Fibroblast of skin of right quadriceps (primary cell): ENCODE measurements around the gene AGXT.

Experiments used
- DNase-seq: peaks from one replicate; pipeline ENCODE4 v3.0.0-alpha.2; 2013

Gene AGXT

DNA sequence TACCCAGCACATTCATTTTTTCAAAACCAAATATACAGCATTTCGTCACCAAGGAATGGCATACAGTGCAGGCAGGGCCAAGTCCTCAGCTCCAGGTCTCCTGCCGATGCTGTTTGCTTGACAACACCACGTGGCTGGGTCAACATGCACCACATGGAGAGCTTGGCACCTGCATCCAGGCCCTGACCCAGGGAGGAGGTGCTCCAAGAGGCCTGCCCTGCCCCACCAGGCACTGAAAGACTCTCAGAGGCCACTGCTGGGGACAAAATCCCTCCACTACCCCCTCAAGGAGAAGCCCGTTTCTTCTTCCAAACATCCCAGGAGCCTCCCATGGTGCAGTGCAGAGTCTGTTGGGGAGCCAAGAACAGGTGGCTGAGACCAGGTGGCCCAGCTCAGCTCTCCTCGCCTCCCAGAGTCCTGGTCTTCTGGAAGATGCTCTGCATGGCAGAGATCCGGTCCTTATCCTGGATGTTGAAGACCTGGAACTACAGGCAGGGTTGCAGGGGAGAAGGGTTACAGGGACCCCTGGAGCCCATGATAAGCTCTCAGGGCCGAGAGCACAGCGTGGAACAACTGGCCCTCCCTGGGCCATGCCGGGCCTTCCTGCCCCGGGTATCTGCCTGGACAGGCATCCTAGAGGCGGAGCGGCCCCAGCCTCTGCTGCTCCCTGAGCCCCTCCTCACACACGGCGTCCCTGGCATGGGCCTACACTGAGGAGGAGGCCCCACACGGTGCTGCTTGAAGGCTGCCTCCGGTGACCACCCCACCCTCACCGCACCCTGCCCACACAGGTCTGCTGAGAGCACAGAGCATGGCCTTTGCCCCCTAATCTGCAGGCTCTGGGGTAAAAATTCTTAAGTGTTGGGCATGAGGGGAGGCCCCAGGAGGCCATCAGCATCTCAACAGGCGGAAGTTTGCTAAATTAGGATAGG is 18.3 kb downstream of the AGXT start:
- DNase-seq, result no peak

DNA sequence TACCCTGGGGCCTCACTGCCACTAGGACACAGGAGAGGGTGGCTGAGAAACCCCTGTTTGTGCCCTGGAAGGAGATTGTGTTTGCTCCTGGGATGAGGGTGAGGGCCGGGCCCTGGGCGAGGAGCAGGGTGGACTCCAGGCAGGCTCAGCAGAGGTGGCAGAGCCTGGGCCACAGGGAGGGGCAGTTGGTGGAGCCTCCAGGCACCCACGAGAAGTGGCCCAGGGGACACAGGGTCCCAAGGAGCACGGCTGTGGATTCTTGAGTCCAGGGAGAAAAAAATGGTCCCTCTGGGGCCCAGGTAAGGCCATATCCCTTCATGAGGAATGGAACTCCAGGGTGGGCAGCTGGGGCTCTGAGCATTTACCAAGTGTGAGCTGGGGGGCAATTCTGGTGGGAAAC is 19.0 kb downstream of the AGXT start:
- DNase-seq, result no peak

DNA sequence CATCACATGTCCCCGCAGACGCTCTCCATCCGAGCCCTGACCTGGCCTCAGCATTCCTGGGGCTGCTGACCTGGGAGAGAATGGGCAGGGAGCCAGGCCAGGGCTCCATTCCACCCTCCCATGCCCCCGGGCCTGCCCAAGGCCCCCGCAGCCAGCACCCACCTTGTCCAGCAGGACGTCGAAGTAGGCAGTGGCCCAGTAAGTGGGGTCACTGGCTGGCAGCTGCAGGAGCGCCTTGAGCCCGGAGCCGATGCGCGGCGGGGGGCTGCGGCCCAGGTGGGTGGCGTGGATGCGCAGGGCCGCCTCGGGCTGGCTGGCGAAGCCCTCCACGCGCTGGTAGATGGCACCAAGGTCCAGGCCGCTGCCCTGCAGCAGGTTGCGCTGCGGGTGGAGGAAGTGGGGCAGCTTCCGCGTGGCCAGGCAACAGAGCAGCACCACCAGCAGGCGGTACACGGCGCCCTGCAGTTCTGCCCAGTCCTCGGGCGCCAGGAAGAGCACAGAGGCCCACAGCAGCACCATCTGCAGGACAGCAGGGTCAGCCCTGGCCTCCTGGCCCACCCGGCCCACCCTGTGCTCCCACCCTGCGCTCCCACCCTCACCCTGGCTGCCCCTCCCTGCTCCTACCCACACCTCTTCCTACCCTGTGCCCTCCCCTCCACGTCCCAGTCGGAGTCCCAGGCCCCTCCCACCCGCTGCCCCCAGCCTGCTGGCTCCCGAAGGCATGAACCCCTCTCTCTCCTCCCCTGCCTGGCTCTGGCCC is 19.7 kb downstream of the AGXT start:
- no peak for DNase-seq

GRCh38 chr2:240888890-240889573 is 20.4 kb downstream of the AGXT start:
- no peak for DNase-seq

DNA sequence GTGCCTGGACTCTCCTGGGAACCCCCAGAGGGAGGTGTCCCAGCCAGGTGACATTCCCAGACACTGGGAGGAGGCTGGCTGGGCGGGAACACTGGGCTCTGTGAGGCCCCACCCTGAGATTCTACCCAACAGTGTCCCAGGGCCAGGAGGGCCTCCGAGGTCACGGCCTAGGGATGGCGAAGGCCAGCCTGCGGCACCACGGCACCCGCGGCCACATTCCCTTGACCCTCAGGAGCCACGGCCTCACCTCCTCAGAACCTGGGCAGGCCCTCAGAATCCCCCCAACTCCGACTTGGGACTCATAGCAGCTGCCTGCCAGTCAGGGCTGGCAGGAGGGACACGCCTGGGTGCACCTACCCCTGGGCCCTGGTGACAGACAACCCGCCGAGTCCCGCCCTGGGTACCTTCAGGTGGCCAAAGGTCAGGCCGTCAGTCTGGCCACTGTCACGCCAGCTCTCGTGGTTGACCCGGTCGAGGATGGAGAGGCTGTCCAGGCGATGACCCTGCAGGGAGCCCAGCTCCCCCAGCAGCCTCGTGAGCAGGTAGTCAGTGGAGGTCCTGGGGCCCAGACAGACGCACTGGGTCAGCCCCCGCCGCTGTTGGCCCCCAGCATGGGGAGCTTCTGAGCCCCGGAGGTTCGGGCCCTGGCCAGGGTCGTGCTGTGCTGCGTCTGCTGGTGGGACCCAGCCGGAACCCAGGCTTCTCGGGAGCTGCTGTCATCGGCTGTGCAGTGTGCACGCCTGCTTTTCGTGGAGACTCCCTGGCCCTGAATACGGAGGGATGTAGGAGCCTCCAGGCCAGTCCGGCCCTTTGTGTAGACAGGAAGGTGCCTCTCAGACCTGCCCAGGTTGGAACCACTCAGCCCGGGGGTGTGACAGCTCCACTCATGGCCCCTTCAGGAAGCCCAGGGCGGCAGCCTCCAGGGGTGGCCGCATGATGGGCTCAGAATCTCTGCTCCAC is 21.3 kb downstream of the AGXT start:
- no peak for DNase-seq

GRCh38 chr2:240890691-240891090 is 22.1 kb downstream of the AGXT start:
- no peak for DNase-seq

- no peak for DNase-seq
Measured at GRCh38 chr2:240891492-240892340, 23.1 kb downstream of the AGXT start.

- DNase-seq, result no peak
Measured at GRCh38 chr2:240892356-240892755, 23.7 kb downstream of the AGXT start.

- no peak for DNase-seq
Measured at GRCh38 chr2:240892925-240893324, 24.3 kb downstream of the AGXT start.

DNA sequence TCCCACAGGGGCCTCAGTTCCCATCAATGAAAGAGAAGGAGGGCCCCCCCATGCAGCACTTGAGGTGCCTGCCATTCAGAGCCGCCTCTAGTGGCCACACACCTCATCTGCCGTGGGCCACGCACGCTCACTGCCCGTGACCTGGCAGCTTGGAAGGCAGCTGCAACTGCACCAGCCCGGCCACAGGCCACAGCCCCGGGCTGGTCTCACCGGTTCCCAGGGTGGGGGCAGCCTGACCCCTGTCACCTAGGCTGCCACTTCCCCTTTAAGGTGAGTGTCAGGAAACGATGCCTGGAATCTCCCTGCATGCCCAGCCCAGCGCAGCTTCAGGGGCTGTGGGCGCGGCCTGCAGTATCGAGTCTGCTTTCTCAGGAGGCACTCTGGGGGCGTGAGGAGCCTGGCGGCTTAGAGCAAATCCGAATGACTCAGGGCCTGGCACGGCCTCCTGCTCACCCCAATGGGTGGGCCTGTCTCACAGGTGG is 24.8 kb downstream of the AGXT start:
- no peak for DNase-seq

DNA sequence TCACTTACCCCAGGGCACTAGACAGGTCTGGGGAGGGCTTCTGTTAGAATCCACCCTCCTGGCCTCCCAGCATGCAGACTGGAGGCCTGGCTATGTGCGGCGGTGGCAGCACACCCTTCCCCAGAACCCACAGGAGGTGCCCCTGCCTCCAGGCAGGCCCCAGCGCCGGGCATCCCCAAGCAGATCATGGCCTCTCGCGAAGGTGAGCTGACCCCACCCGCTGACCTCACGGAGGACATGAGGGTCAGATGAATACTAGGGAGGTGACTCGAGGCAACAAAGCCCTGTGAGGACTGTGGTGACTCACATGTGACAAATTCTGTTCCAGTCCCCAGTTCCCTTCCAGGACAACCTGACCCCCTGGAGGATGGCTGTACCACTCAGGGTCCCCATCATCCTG is 25.4 kb downstream of the AGXT start:
- DNase-seq, result no peak

DNA sequence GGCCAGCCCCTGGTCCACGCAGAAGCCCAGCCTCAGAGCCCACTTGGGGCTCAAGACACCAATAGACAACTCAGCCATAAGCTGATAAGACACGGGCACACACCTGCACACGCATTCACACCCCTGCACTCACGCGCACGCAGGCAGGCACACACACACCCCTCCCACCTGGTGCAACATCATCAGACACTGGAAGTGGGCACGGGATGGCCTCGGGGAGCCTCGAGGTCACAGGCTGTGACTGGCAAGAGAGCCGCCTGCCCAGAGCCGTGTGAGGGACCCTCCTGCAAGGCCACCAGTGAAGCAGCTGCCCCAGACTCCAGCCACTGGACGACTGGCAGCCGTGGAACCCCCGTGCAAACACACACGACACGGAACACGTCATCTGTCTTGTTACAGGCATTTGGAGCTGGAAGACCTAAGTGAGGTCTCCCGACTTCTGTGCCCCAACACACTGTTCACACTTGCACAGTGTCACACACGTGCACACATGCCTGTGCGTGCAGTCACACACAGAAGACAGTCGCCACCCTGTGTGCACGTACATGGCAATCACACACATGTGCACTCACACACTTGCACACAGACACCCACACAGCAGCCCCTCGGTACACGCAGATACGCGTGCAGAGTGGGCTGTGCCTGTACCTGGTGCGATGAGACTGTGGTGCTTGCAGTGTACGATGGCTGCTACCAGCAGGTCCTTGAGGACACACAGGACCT is 26.4 kb downstream of the AGXT start:
- no peak for DNase-seq

- DNase-seq, result no peak
Measured at GRCh38 chr2:240895656-240896388, 27.2 kb downstream of the AGXT start, which contains the start of gene MAB21L4. Gene MAB21L4, minus strand, starts transcription at chr2:240896156. Its CDS starts 159 bp downstream, at chr2:240895997.

DNA sequence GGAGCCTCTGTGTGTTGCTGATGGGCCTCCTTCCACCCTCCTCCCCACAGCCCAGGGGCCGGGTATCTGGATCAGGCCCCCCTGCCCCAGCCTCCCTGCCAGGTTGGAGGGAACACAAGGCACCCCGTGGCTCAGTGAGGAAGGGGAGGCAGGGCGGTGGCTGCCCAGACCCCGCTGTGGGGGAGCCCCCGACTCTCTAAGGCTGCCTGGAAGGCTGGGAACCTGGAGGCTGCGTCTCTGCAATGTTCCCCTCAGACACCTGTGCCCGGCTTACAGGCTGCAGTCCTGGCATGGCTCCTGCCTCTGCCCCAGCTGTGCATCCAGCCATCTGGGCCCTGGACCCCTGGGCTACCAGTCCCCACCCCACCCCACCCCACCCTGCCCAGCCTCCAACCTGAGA is 27.8 kb downstream of the AGXT start:
- no peak for DNase-seq

- no peak for DNase-seq
Measured at GRCh38 chr2:240896871-240897692, 28.5 kb downstream of the AGXT start.

DNA sequence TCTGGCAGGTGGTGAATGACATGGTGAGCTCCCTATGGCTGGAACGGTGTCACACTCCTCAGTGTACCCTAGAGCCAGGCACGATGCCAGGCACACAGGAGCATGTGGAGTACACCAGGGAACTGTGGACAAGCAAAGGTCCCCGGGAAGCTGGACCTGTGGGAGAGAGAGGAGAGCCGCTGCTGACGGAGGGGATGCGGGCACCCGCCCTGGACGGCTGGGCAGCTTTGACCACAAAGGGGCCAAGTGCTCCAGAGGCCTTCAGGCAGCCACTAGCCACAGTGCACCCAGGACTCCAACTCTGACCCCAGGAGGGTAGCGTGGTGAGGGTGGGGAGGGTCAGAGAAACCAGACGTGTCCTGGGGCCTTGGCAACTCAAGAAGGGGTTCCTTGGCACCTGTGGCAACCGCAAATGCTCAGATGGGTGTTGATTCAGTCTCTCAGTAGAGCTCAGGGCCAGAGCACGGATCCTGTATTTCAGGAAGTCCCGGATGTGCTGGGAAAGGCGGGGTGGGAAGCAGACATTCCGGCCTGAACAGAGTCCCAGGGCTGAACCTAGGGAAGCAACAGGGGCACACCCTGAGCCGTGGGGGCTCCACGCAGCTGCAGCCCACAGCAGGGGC is 29.6 kb downstream of the AGXT start:
- no peak for DNase-seq

- no peak for DNase-seq
Measured at GRCh38 chr2:240898731-240899467, 30.3 kb downstream of the AGXT start.
